B cell (primary cell): ENCODE data around the gene ELF3. TPM values are rescaled to one million over a fixed set of nuclear protein-coding genes. Genes with fewer than 3 reads are reported as not detected.

Source experiments
- ATAC-seq: fragments of 200-7000 bp; cut with Tn5 transposase; one replicate; pipeline ENCODE4 v1.10.0; 2021; ENCODE audit warnings: low read depth, mild to moderate bottlenecking, moderate number of reproducible peaks, moderate library complexity
- CTCF ChIA-PET: fragments of 350-600 bp; sonication (Branson Sonifier 250); formaldehyde crosslinking; loops from one replicate; lab custom pipeline; 2021; ENCODE audit warnings: antibody characterized with exemption, inconsistent platforms; lab: Charles Lee
- POLR2A ChIA-PET: fragments of 350-600 bp; sonication (Branson Sonifier 250); formaldehyde crosslinking; loops from one replicate; lab custom pipeline; 2021; ENCODE audit warnings: antibody characterized with exemption; lab: Charles Lee
- DNase-seq: peaks from one replicate; pipeline ENCODE4 v3.0.0; 2013
- H2AFZ ChIP-seq: 2 replicates; pipeline ENCODE4 v1.6.1; 2012; ENCODE audit warnings: mild to moderate bottlenecking, low read depth, low read length; ENCODE audit not compliant: insufficient read depth, poor library complexity, severe bottlenecking
- H3K27ac ChIP-seq, 2 donors: 1 replicate in 1 of 2; 2 replicates in 1 of 2; pipeline ENCODE4 v1.5.1; 2012 to 2013; ENCODE audit warnings: low read length in 2 of 2, mild to moderate bottlenecking in 2 of 2, moderate library complexity in 1 of 2
- H3K27me3 ChIP-seq, 4 experiments: fragments of 200-600 bp in 1 of 4; sonication (generic) in 1 of 4; replicated peaks in 1 of 4; 1 replicate in 2 of 4; 2 replicates in 2 of 4; pipeline versions ENCODE4 v1.6.1 to v1.7.0; 2013 to 2016; ENCODE audit warnings: low read length in 3 of 4, mild to moderate bottlenecking in 2 of 4, mixed read lengths in 1 of 4, moderate library complexity in 1 of 4; ENCODE audit not compliant: insufficient read depth in 4 of 4, control insufficient read depth in 3 of 4; ENCODE audit errors: control extremely low read depth in 1 of 4
- H3K36me3 ChIP-seq, 2 experiments: replicated peaks in 1 of 2; 1 replicate in 1 of 2; 2 replicates in 1 of 2; pipeline versions ENCODE4 v1.6.1 to v1.7.1; 2013; ENCODE audit warnings: low read length in 1 of 2; ENCODE audit not compliant: insufficient read depth in 2 of 2, control insufficient read depth in 1 of 2; ENCODE audit errors: control extremely low read depth in 1 of 2, extremely low read depth in 1 of 2
- H3K4me1 ChIP-seq, 2 donors: fragments of 200-600 bp in 1 of 2; sonication (generic) in 1 of 2; 1 replicate in 1 of 2; 2 replicates in 1 of 2; pipeline versions ENCODE4 v1.5.1 to v1.6.1; 2013 to 2017; ENCODE audit warnings: low read length in 2 of 2; ENCODE audit not compliant: control insufficient read depth in 2 of 2, insufficient read depth in 2 of 2
- H3K4me2 ChIP-seq: replicated peaks from 2 replicates; pipeline ENCODE3; 2012; ENCODE audit warnings: mild to moderate bottlenecking, low read depth, low read length; ENCODE audit not compliant: poor library complexity, severe bottlenecking
- H3K4me3 ChIP-seq, 5 experiments: fragments of 200-600 bp in 1 of 5; sonication (generic) in 1 of 5; 1 replicate in 3 of 5; 2 replicates in 2 of 5; pipeline versions ENCODE4 v1.5.1 to v1.7.0; 2011 to 2016; ENCODE audit warnings: low read length in 4 of 5, mild to moderate bottlenecking in 4 of 5, low read depth in 2 of 5, control low read depth in 1 of 5, moderate library complexity in 1 of 5; ENCODE audit not compliant: insufficient read depth in 1 of 5; ENCODE audit errors: control extremely low read depth in 1 of 5, extremely low read depth in 1 of 5
- H3K79me2 ChIP-seq: fragments of 200-600 bp; sonication (generic); one replicate; pipeline ENCODE4 v1.6.0; 2016; ENCODE audit warnings: low read length; ENCODE audit not compliant: control insufficient read depth, insufficient read depth
- H3K9ac ChIP-seq: fragments of 200-600 bp; sonication (generic); 2 replicates; pipeline ENCODE4 v1.6.1; 2017; ENCODE audit warnings: mild to moderate bottlenecking, low read length, moderate library complexity
- H3K9me3 ChIP-seq, 3 donors: one replicate each; pipeline versions ENCODE4 v1.6.1 to v1.7.1; 2013; ENCODE audit warnings: low read length in 2 of 3; ENCODE audit not compliant: control insufficient read depth in 2 of 3, insufficient read depth in 1 of 3; ENCODE audit errors: control extremely low read depth in 1 of 3
- H4K20me1 ChIP-seq: 2 replicates; pipeline ENCODE4 v1.6.0; 2012; ENCODE audit warnings: mild to moderate bottlenecking, low read length; ENCODE audit not compliant: insufficient read depth, control insufficient read depth, poor library complexity, severe bottlenecking
- H3K27ac Mint-ChIP-seq: one replicate; pipeline ENCODE4 v1.8.0; 2021; ENCODE audit warnings: mixed read lengths
- H3K27me3 Mint-ChIP-seq: one replicate; pipeline ENCODE4 v1.8.0; 2021; ENCODE audit warnings: mixed read lengths
- H3K4me1 Mint-ChIP-seq: one replicate; pipeline ENCODE4 v1.8.0; 2021; ENCODE audit warnings: mixed read lengths
- H3K4me3 Mint-ChIP-seq: one replicate; pipeline ENCODE4 v1.8.0; 2021; ENCODE audit warnings: mixed read lengths
- H3K9me3 Mint-ChIP-seq: one replicate; pipeline ENCODE4 v1.8.0; 2022; ENCODE audit warnings: mixed read lengths; ENCODE audit not compliant: insufficient read depth
- CTCF ChIP-seq: fragments of 200-600 bp; IDR thresholded peaks from one replicate; pipeline ENCODE4 v1.8.0; 2022; ENCODE audit warnings: antibody characterized with exemption, mild to moderate bottlenecking
- EZH2 ChIP-seq: IDR thresholded peaks from 2 replicates; pipeline ENCODE4 v1.6.1; 2012; ENCODE audit warnings: borderline replicate concordance, low read depth, mild to moderate bottlenecking, moderate library complexity, low read length; ENCODE audit not compliant: insufficient read depth, poor library complexity, severe bottlenecking
- WGBS: methylation state at CpG from one replicate; pipeline ENCODE4 v1.1.5; 2013; ENCODE audit warnings: missing lambda C conversion rate; ENCODE audit not compliant: insufficient coverage; 5-methylcytosine and 5-hydroxymethylcytosine counted together
- intact Hi-C: fragments of 100-400 bp; cut with micrococcal nuclease; formaldehyde crosslinking; loops from one replicate; pipeline ENCODE4 v1.10.0; 2022
- polyA plus RNA-seq: library from polyadenylated mRNA; depleted of rRNA; stranded (reverse); fragments of >200 nt; gene quantifications from 2 replicates; pipeline ENCODE4 v1.2.3, GENCODE V29; 2012
- total RNA-seq, 2 donors: library from RNA; stranded (reverse); fragments of 120-200 nt in 1 of 2; gene quantifications; 1 replicate in 1 of 2; 2 replicates in 1 of 2; pipeline versions ENCODE4 v1.2.3 to v1.2.4, GENCODE V29; 2013 to 2022

The ELF3 gene
- total and polyA plus RNA-seq, 2 donors (not counting 1 experiment from before 2014, with no cell fraction given) = 1.6 to 4.0 TPM

GRCh38 chr1:201970334-201971159, 39.8 kb upstream of the ELF3 start:
- intact Hi-C loops = no loop called here
- no peaks in the 10 kb centered on the region for H3K9me3 Mint-ChIP-seq
- no peak overlapping the region for H3K4me2 ChIP-seq
- no peak overlapping the region for H3K4me3 ChIP-seq
- CTCF ChIA-PET = interaction anchor here (4.1 kb wide), 1 partner anchor 75 kb away, joined by 51 read pairs; no protein-coding TSS in a partner anchor
- DNase-seq = no peak
- 88% methylated on average over 4 of the region's 9 CpGs for WGBS
- peaks cover 6 to 39% of the 10 kb centered on the region in 2 experiments for H3K36me3 ChIP-seq
- no peak overlapping the region for H2AFZ ChIP-seq
- no peaks in the 10 kb centered on the region for H3K9me3 ChIP-seq
- no peak overlapping the region for H3K9ac ChIP-seq
- H3K79me2 ChIP-seq = no peaks in the 10 kb centered on the region
- peaks cover 0 to 2% (median 0%) of the 10 kb centered on the region in 4 experiments for H3K27me3 ChIP-seq
- POLR2A ChIA-PET = no interaction called here
- TF ChIP-seq EZH2 (no peak), CTCF (no peak)
- H3K4me1 ChIP-seq = no peaks in the 10 kb centered on the region
- H3K4me3 Mint-ChIP-seq = no peak overlapping the region
- no peak overlapping the region for H3K27ac Mint-ChIP-seq
- no peak overlapping the region for H3K27ac ChIP-seq
- no peaks in the 10 kb centered on the region for H3K27me3 Mint-ChIP-seq
- no peak for ATAC-seq
- no peaks in the 10 kb centered on the region for H4K20me1 ChIP-seq
- H3K4me1 Mint-ChIP-seq = no peaks in the 10 kb centered on the region
